HG03432 (cell line): ENCODE measurements around the gene STRN3.

Source experiments
- ATAC-seq: cut with Tn5 transposase; IDR thresholded peaks from one replicate; pipeline ENCODE4 v1.9.1; 2021; ENCODE audit warnings: mild to moderate bottlenecking, moderate library complexity; ENCODE audit not compliant: unreplicated experiment

STRN3 gene

GRCh38 chr14:30875788-30876053 lies 150.5 kb downstream of the STRN3 start:
- ATAC-seq = no peak

DNA sequence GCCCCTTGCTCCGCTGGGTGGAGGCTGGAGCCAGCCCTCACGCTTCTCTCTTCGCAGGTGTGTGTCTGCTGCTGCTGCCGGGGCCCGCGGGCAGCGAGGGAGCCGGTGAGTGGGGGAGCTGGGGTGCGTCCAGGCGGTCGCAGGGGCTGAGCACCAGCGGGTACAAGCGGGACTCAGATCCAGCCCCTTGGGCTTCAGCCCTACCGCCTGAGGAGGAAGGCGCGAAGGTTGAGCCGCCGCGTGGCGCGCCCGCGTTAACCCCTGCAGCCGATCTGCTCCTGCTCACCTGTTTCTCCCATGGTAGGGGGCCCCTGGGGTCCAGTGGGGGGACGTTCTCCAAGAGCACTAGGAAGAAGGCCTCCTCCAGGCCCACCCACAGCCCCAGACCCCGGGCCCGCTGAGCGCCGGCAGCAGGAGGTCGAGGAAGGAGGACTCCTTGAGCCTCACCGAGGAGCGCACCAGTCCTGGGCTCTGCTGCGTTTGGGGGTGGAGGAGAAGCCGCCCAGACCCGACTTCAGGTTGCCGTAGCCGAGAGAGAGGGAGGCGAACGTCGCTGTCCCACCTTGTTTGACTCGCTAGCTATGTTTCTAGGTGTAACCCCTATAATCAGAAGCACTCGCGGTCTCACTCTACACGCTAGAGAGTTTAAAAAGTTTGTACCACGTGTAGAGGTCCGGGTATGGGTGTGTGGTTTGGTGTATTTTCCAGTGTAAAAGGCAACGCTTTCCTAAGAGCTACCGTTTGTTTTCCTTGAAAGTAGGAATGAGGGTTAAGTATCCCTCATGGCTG lies 151.0 kb downstream of the STRN3 start:
- ATAC-seq = peak; percentile 42

GRCh38 chr14:30874120-30874998 lies 151.8 kb downstream of the STRN3 start, which contains the start of gene COCH:
TSS of gene COCH (plus strand) at chr14:30874559. CDS start at chr14:30874939, 380 bp downstream.
- peak; percentile 82 for ATAC-seq

GRCh38 chr14:30873308-30874119 lies 152.7 kb downstream of the STRN3 start:
- no peak for ATAC-seq

- no peak for ATAC-seq
Observed at GRCh38 chr14:30872602-30873001, 153.6 kb downstream of the STRN3 start.

DNA sequence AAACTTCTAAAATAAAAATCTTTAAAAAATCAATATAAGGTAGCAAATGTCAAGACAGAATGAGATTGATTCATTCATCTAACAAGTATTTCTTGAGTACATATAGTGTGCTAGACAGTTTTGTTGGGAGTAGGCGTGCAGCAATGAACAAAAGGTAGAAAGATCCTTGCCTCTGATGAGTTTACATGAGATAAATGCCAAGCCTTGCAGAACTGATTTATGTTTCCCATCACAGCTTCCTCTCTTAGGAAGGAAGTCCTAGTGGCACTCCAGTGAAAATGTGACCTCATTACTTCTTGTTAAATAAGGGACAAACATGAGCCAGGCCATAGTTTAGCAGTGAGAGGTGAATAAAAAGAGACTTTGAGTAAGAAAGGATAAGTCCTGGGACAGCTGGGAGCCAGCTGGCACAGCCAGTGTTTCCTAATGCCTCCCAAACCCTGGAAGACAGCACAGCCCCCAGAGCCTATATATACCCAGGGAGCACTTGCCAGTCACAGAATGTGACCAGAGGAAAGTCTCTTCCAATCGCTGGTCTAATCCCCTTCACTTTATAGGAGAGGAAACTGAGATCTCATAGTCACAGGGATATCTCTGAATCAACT lies 156.5 kb downstream of the STRN3 start:
- no peak for ATAC-seq

GRCh38 chr14:30868736-30869135 lies 157.4 kb downstream of the STRN3 start:
- ATAC-seq = no peak

DNA sequence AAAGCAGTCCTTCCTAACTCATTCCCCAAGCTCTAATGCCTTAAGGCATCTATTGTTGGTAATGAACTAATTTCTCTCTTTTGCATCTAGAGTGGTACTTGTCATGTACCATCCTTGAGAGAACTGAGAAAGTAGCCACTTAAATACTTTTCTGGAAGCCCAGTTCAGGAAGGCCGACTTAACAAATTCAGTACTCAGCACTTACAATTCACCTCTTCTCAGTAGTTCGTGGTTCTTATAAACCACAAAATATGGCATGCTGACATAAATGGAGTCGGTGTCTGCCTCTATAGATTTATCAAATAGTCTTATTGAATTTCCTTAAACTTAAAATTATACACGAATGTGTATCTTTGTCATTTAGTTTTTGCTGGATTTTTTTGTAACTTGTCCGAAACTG lies 161.2 kb downstream of the STRN3 start:
- no peak for ATAC-seq

DNA sequence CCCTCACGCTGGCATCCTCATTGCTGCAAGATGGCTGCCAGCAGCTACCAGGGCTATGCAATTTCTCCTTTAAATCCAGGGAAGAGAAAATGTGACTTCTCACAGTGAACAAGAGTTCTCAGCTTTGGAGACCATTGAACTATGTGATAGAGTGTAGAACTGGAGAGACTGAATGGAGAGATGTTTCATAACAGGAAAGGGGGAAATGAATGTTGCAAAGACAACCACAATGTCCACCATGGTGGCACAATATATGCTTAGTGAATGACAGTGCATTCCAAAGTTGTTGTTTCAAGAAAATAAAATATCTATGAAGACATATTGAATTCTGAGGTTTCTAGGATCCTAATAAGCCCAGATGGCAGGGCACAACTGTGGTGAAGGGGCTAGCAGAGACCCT lies 165.0 kb downstream of the STRN3 start:
- no peak for ATAC-seq

- ATAC-seq = peak; percentile 73
Observed at GRCh38 chr14:30855345-30856037, 170.7 kb downstream of the STRN3 start.

- peak; percentile 49 for ATAC-seq
Observed at GRCh38 chr14:30854492-30854891, 171.7 kb downstream of the STRN3 start.

- no peak for ATAC-seq
Observed at GRCh38 chr14:30853946-30854345, 172.2 kb downstream of the STRN3 start.

- ATAC-seq = no peak
Observed at GRCh38 chr14:30849983-30850382, 176.2 kb downstream of the STRN3 start.

- peak; percentile 94 for ATAC-seq
Observed at GRCh38 chr14:30849354-30849753, 176.8 kb downstream of the STRN3 start.

- ATAC-seq = no peak
Observed at GRCh38 chr14:30848449-30849240, 177.5 kb downstream of the STRN3 start.
